Stimulated activated CD8-positive, alpha-beta memory T cell treated with anti-CD3 and anti-CD28 coated beads, Interleukin-4, amount 100 ng/mL, for 1 hour (primary cell): ENCODE data around the gene CTDSP1.

Experiments used
- DNase-seq, 2 donors: peaks; one replicate each; pipeline ENCODE4 v3.0.0-alpha.2; 2020; ENCODE audit warnings: low read depth in 2 of 2, low spot score in 1 of 2

Gene CTDSP1

GRCh38 chr2:218399391-218400166, at the start of gene CTDSP1:
Gene CTDSP1 (plus strand): TSS chr2:218399868. CDS start chr2:218400091, 223 bp downstream.
- DNase-seq, result peak; percentile 90

- no peak for DNase-seq
Observed at GRCh38 chr2:218354045-218354444, 45.6 kb upstream of the CTDSP1 start.

GRCh38 chr2:218354850-218355443, 44.7 kb upstream of the CTDSP1 start:
- no peak for DNase-seq

- no peak for DNase-seq
Observed at GRCh38 chr2:218357236-218358177, 42.2 kb upstream of the CTDSP1 start.

GRCh38 chr2:218360453-218360852, 39.2 kb upstream of the CTDSP1 start:
- DNase-seq, result no peak

- no peak for DNase-seq
Observed at GRCh38 chr2:218362606-218363005, 37.1 kb upstream of the CTDSP1 start.

- DNase-seq, result no peak
Observed at GRCh38 chr2:218363736-218364135, 35.9 kb upstream of the CTDSP1 start.

- DNase-seq, result no peak
Observed at GRCh38 chr2:218364196-218364595, 35.5 kb upstream of the CTDSP1 start.

GRCh38 chr2:218366621-218367414, 32.9 kb upstream of the CTDSP1 start:
- DNase-seq, result no peak

- peak; percentile 33 to 43 for DNase-seq
Observed at GRCh38 chr2:218367415-218368149, 32.1 kb upstream of the CTDSP1 start.

GRCh38 chr2:218368150-218368528, 31.5 kb upstream of the CTDSP1 start:
- DNase-seq, result no peak

- no peak for DNase-seq
Observed at GRCh38 chr2:218368621-218369153, 31.0 kb upstream of the CTDSP1 start.

- no peak for DNase-seq
Observed at GRCh38 chr2:218369330-218369729, 30.3 kb upstream of the CTDSP1 start.

GRCh38 chr2:218370410-218371063, 29.1 kb upstream of the CTDSP1 start:
- no peak for DNase-seq

- no peak for DNase-seq
Observed at GRCh38 chr2:218371983-218372350, 27.7 kb upstream of the CTDSP1 start.

- no peak for DNase-seq
Observed at GRCh38 chr2:218374795-218375194, 24.9 kb upstream of the CTDSP1 start.

- no peak for DNase-seq
Observed at GRCh38 chr2:218375212-218375611, 24.5 kb upstream of the CTDSP1 start.

- DNase-seq, result no peak
Observed at GRCh38 chr2:218378053-218378452, 21.6 kb upstream of the CTDSP1 start.

- DNase-seq, result no peak
Observed at GRCh38 chr2:218381916-218382366, 17.7 kb upstream of the CTDSP1 start, which contains the start of gene SLC11A1. Gene SLC11A1 (plus strand): TSS chr2:218382273. CDS start chr2:218382369, 96 bp downstream.
